HG03039 (cell line): ENCODE measurements around the gene ZCCHC7.
"Not testable (repeated sequence)": the region's sequence is repeated elsewhere in the genome, so short reads cannot be mapped to it uniquely, and the experiment has no call there.

Experiments
- ATAC-seq: cut with Tn5 transposase; IDR thresholded peaks from one replicate; pipeline ENCODE4 v1.9.1; 2021; ENCODE audit warnings: mild to moderate bottlenecking, moderate library complexity; ENCODE audit not compliant: unreplicated experiment

ZCCHC7 gene

DNA sequence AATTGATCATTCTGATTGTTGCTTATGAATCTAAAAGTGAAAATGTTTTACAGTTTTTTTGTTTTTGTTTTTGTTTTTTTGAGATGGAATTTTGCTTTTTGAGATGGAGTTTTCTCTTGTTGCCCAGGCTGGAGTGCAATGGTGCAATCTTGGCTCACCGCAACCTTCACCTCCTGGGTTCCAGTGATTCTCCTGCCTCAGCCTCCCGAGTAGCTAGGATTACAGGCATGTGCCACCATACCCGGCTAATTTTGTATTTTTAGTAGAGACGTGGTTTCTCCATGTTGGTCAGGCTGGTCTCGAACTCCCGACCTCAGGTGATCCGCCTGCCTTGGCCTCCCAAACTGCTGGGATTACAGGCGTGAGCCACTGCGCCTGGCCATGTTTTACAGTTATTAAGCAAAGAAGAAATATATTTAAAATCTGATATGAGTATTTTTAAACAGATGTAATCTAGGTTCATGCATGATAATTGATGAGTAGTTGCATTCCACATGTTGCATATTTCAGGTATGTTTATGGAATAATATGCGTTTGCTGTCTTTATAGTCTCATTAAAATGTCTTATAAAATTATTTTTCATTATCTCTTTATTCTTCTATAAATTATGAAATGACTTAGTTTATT is 171.4 kb downstream of the ZCCHC7 start:
- not testable (repeated sequence) for ATAC-seq

DNA sequence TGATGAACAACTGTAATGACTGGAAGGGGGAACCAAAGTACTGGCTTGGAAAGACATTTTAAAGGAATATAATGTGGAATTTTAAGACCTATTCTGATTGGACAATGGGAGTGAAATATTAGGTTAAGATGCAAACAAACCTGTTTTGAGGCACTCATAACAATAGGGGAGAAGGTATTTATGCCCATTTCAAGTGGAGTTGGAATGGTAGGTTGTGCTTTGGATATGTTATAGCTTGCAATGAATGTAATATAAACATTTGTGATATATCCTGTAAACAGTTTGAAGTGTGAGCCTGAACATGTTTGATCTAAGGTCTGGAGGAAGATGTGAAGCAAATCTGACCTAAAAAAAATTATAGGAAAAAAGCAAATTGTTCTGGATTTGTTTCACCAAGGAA is 172.5 kb downstream of the ZCCHC7 start:
- no peak for ATAC-seq

GRCh38 chr9:37293664-37294524 is 173.5 kb downstream of the ZCCHC7 start:
- ATAC-seq, result peak; percentile 44

- no peak for ATAC-seq
Measured at GRCh38 chr9:37295178-37295577, 174.8 kb downstream of the ZCCHC7 start.

DNA sequence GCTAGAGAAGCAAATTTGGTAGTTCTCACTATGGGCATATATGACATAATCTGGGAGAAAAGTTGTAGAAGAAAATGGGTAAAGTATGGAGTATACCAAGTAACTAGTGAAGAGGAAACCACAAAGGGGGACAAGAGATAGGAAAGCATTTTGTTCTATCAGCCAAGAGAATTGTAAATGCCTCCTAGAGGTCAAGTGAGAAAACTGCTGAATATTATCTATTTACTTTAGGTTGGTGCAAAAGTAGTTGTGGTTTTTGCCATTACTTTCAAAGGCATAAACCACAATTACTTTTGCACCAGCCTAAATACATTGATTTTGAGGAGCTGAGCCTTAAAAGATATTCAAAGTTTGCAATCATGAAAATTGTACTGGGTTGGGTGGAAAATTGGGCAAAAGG is 175.4 kb downstream of the ZCCHC7 start:
- ATAC-seq, result no peak

DNA sequence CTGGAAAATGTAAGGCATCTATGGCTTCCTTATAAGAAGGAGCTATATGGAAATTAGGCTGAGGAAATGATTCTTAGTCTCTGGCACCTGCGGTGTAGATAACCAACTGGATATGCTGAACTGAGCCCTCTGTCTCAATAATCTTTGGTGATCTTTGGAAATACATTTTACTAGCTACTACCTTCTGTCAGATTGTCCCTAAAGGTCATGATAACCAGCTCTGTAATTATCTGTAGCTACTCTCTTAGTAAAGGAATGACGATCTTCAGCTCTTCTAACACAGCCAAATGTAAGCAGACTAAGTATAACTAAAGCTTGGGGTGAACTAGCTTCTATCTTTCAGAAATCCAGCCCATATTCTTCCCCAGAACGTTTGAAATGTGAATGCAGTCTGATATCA is 177.2 kb downstream of the ZCCHC7 start:
- ATAC-seq, result no peak

GRCh38 chr9:37300620-37301019 is 180.2 kb downstream of the ZCCHC7 start:
- ATAC-seq, result no peak

DNA sequence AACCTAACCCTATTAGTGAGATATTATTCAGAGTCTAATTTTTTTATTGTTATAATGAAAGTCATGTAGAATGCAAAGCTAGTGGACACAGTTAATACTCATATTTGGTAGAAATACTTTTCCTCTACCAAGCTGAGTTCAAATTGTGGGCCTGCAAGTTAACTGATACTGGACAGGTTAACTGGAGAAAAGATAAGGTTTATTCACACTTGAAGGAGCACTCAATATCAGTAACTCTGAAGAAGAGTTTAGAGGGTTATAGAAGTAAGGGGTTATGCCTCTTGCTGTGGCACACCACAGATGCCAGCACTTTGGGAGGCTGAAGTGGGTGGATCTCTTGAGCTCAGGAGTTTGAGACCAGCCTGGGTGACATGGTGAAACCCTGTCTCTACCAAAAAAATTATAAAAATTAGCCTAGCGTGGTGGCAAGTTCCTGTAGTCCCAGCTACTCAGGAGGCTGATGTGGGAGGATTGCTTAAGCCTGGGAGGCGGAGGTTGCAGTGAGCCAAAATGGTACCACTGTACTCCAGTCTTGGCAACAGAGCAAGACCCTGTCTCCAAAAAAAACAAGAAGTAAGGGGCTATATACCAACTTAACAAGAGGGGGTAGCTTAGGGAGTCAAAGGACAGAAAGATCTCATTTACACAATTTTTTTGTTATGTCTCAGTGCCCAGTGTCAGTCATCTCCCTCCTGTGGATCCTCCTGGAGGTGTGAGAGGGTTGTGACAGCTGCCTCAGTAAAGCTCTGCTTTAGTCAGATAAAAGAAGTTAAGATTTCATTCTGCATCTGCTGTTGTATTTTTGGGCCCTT is 180.9 kb downstream of the ZCCHC7 start:
- ATAC-seq, result no peak

DNA sequence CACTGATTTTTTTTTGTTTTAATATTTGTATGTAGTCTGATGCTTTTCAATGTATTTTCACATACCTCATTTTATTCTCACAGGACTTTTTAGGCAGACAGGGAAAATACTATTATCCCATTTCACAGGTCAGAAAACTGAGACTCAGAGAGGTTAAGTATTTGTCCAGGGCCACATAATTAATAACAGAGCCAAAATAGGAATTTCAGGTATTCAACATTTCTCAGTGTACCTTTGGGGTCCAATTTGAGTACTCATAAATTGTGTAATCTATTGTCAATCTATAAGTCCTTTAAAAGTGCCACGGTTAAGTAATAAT is 181.4 kb downstream of the ZCCHC7 start:
- no peak for ATAC-seq

- peak; percentile 76 for ATAC-seq
Measured at GRCh38 chr9:37302277-37302676, 181.9 kb downstream of the ZCCHC7 start.

- ATAC-seq, result not testable (repeated sequence)
Measured at GRCh38 chr9:37303272-37303671, 182.9 kb downstream of the ZCCHC7 start.

DNA sequence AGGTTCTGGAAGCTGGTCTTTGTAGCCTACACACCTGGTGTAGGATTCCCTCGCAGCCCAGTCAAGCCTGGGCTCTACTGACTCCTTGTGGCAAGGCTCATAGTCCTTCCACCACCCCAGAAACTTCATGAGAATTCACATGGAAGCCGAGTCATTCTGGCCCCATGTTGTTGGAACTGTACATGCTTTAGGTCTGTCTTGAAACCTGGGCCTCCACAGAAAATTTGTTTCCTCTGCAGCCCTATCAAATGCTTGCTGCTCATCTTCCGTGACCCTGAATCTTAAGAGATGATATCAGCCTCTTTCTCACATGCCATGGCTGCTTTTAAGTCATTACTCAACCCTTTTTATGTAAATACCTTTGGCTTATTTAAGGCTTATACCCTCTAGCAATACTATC is 188.8 kb downstream of the ZCCHC7 start:
- no peak for ATAC-seq

DNA sequence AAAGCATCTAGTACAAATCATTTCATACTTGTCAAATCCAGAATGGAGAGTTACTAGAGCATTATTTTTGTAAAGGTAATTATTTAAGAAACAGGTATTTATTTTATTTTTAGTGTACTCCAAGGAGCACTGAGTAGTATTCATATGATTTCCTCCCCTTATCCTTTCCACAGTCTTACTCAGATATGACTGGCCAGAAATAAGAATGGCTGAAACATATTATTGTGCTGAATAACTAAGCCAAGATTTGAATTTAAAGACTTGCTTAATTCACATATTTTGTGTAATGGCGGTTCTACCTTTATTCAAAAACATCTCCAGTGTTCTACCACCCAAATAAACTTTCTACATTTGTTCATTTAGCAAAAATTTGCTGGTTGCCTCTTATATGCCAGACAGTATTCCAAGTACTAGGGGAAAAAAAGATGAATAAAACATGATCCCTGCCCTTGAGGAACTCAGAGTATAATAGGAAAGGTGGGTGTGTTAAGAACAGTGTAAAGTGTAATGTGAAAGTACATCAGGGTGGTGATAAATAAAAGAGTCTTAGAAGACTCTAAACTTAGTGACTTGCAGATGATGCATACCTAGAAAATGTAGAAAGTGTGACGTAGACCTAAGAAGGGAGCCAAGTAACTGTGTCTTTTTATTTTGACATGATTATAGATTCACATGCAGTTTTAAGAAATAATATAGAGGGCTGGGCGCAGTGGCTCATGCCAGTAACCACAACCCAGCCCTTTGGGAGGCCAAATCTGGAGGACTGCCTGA is 191.7 kb downstream of the ZCCHC7 start:
- no peak for ATAC-seq

- no peak for ATAC-seq
Measured at GRCh38 chr9:37324261-37324683, 203.9 kb downstream of the ZCCHC7 start.

DNA sequence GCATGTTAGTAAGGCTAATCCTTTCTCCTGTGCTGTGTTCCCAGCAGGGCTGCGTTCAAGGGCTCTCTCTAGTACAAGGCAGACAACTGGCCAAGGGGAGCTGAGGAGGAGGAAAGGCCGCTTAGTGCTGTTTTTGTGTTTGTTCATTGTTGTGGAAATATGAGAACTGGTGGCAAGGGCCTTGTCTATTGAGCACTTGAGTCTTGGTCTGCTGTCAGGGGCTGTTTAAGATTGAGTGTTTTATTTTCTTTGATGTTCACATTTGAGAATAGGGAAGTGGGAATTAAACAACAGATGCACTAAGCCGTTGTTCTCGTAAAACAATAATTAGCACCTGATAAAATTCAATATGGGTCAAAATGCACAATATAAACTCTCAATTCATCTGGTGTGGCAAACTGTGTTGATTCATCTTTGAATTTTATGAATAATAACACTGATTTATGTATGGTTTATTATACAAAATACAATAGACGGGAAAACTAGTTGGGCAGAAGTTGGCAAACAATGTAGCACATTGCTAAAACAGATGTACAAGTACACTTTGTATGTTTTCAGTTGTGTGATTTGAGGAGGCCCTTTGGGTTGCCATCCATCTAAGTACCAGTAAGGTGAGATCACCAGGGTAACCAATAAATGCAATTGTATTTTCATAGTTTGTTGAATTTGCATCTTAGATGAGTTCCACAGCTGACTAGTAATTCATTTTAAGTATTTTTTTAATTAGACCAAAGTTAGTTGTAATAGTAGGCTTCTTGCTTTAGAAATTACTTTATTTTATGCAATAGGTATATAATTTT is 204.5 kb downstream of the ZCCHC7 start:
- no peak for ATAC-seq

- ATAC-seq, result no peak
Measured at GRCh38 chr9:37325778-37326177, 205.4 kb downstream of the ZCCHC7 start.

DNA sequence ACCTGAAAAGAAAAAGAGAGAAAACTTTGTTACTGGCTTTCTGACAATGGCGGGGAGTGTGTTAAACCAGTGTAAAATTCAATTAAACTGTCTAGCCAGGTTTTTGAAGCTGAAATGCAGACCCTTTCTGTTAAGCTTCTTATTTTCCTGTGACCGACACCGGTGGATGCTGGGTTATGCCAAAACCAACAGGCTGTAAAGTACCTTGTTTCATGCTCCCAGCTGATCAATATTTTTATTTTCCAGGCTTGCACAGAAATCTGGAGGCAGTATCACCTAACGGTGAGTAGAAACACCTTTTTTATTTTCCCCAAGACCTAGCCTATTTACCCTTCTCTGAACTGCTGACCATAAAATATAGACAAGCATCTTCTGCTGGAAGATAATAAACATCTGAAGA is 207.2 kb downstream of the ZCCHC7 start:
- no peak for ATAC-seq

- no peak for ATAC-seq
Measured at GRCh38 chr9:37328556-37329227, 208.3 kb downstream of the ZCCHC7 start.

DNA sequence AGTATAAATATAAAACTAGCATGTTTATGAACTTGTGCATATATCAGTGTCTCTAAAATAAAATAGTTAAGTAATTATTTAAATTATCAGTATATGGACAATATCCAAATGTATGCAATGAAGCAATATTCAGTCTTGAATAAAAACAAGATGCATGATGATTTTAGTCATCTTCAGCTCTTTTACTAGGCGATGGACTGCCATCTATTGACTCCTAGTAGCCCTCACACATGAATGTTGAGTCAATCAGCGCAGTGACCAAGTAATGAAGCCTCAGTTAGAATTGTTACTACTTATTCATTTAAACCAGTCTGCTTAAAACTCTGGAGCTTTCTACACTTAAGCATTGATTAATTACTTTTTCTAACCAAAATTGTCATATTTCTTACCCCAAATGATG is 209.2 kb downstream of the ZCCHC7 start:
- ATAC-seq, result no peak

GRCh38 chr9:37331871-37332270 is 211.5 kb downstream of the ZCCHC7 start:
- ATAC-seq, result no peak
